ENCODE results near the gene LAMTOR4. TPM values are rescaled to one million over a fixed set of nuclear protein-coding genes. Genes with fewer than 3 reads are reported as not detected.

LAMTOR4 gene
- total and polyA plus RNA-seq, 10 of the 15 experiments (the other 5 are each of a cell fraction or from before 2014, with no cell fraction given): 73.4 to 297 (median 196) TPM

GRCh38 chr7:100101016-100101862 lies 47.5 kb upstream of the LAMTOR4 start, which contains the start of the genes AP4M1 and MCM7 (continued):
- TF ChIP-seq SUPT20H (IDR thresholded peaks at IDR 0.05; ENCODE audit: borderline replicate concordance, control insufficient read depth, low read depth, low read length): no peak
- no peak for TF ChIP-seq SMAD1 (IDR thresholded peaks at IDR 0.05; ENCODE audit: low read depth, partially characterized antibody)
- TF ChIP-seq LARP7 (IDR thresholded peaks at IDR 0.05): no peak
- no peak for TF ChIP-seq FOXK2 (IDR thresholded peaks at IDR 0.05)
- no peak for TF ChIP-seq CUX1 (IDR thresholded peaks at IDR 0.05; ENCODE audit: insufficient replicate concordance, low read depth, low read length)
- TF ChIP-seq RELB (IDR thresholded peaks at IDR 0.05; ENCODE audit: low read depth): peak; percentile 79
- peak; percentile 96 for TF ChIP-seq RAD51 (IDR thresholded peaks at IDR 0.05)
- TF ChIP-seq E2F8 (IDR thresholded peaks at IDR 0.05; ENCODE audit: low read depth, partially characterized antibody): peak; percentile 99
- no peak for TF ChIP-seq ZNF217 (IDR thresholded peaks at IDR 0.05)
- no peak for TF ChIP-seq BCLAF1 (IDR thresholded peaks at IDR 0.05)
- TF ChIP-seq HDGF (IDR thresholded peaks at IDR 0.05): peak; percentile 73; the same call in 1 of the 2 replicates
- no peak for TF ChIP-seq BACH1 (IDR thresholded peaks at IDR 0.05; ENCODE audit: borderline replicate concordance)
- 0 out of 2 replicates have a peak, but pooled peaks have one; percentile 12 for TF ChIP-seq GABPA (IDR thresholded peaks at IDR 0.05; ENCODE audit: low read depth)
- TF ChIP-seq RELA (IDR thresholded peaks at IDR 0.05; ENCODE audit: borderline replicate concordance, partially characterized antibody): peak; percentile 88
- no peak for TF ChIP-seq IKZF2 (IDR thresholded peaks at IDR 0.05)
- TF ChIP-seq SPI1 (IDR thresholded peaks at IDR 0.05; ENCODE audit: borderline replicate concordance, insufficient read depth, low read depth, low read length): no peak

All from GM12878 (cell line).